GM23338 (cell line): ENCODE data around the gene KRT2.

Experiments
- EZH2 ChIP-seq: fragments of 200-600 bp; sonication (generic); IDR thresholded peaks from one replicate; pipeline ENCODE4 v1.8.0; 2017; ENCODE audit warnings: antibody characterized with exemption, mild to moderate bottlenecking, low read depth; ENCODE audit not compliant: unreplicated experiment
- EZH2phosphoT487 ChIP-seq: fragments of 200-600 bp; sonication (generic); IDR thresholded peaks from one replicate; pipeline ENCODE4 v1.8.1; 2018; ENCODE audit warnings: antibody characterized with exemption; ENCODE audit not compliant: unreplicated experiment
- NANOG ChIP-seq: IDR thresholded peaks from 2 replicates; pipeline ENCODE4 v1.6.1; 2016; ENCODE audit warnings: antibody characterized with exemption, borderline replicate concordance
- POLR2AphosphoS5 ChIP-seq: IDR thresholded peaks from 2 replicates; pipeline ENCODE4 v1.6.1; 2016; ENCODE audit warnings: antibody characterized with exemption, low read depth
- ZNF331 ChIP-seq: fragments of 250-450 bp; sonication (Bioruptor Pico); IDR thresholded peaks from 2 replicates; pipeline ENCODE4 v1.5.0; 2020; ENCODE audit warnings: low read depth, mild to moderate bottlenecking, moderate library complexity
- TF ChIP-seq, protein P1 (sequence below): IDR thresholded peaks from one replicate; pipeline ENCODE4 v1.6.1; 2018; ENCODE audit warnings: antibody characterized with exemption; ENCODE audit not compliant: unreplicated experiment
- TF ChIP-seq, protein P2 (sequence below), 2 experiments: fragments of 200-600 bp in 1 of 2; sonication (generic) in 1 of 2; conservative IDR thresholded peaks; 2 replicates each; pipeline versions ENCODE4 v1.5.1 to v1.6.1; 2016 to 2017; ENCODE audit warnings: antibody characterized with exemption in 2 of 2, low read depth in 2 of 2, mild to moderate bottlenecking in 2 of 2, moderate library complexity in 1 of 2
- TF ChIP-seq, protein P3 (sequence below): IDR thresholded peaks from 2 replicates; pipeline ENCODE4 v1.6.1; 2016; ENCODE audit warnings: antibody characterized with exemption

DNA sequence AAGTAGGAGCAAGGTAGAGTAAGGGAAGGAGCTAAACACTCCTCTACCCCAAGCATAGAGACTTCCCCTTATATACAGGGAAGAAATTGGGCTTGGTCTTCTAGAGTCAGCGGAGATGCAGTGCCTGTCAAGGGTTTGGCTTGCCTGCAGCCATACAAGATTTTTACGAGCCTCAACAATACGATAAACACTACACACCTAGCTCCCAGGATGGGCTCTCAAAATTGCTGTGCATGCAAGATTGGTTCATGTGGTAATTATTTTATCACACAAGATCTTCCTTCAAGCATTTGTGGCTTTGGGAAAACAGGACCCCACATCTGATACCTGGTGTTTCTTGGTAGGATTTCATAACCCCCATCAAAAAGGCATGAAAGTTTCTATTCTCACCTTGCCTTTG is 28.4 kb upstream of the KRT2 start, which contains the start of gene KRT1:
- TF ChIP-seq POLR2AphosphoS5 = no peak
- TF ChIP-seq, protein P1, sequence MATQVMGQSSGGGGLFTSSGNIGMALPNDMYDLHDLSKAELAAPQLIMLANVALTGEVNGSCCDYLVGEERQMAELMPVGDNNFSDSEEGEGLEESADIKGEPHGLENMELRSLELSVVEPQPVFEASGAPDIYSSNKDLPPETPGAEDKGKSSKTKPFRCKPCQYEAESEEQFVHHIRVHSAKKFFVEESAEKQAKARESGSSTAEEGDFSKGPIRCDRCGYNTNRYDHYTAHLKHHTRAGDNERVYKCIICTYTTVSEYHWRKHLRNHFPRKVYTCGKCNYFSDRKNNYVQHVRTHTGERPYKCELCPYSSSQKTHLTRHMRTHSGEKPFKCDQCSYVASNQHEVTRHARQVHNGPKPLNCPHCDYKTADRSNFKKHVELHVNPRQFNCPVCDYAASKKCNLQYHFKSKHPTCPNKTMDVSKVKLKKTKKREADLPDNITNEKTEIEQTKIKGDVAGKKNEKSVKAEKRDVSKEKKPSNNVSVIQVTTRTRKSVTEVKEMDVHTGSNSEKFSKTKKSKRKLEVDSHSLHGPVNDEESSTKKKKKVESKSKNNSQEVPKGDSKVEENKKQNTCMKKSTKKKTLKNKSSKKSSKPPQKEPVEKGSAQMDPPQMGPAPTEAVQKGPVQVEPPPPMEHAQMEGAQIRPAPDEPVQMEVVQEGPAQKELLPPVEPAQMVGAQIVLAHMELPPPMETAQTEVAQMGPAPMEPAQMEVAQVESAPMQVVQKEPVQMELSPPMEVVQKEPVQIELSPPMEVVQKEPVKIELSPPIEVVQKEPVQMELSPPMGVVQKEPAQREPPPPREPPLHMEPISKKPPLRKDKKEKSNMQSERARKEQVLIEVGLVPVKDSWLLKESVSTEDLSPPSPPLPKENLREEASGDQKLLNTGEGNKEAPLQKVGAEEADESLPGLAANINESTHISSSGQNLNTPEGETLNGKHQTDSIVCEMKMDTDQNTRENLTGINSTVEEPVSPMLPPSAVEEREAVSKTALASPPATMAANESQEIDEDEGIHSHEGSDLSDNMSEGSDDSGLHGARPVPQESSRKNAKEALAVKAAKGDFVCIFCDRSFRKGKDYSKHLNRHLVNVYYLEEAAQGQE = no peak
- TF ChIP-seq, protein P2, sequence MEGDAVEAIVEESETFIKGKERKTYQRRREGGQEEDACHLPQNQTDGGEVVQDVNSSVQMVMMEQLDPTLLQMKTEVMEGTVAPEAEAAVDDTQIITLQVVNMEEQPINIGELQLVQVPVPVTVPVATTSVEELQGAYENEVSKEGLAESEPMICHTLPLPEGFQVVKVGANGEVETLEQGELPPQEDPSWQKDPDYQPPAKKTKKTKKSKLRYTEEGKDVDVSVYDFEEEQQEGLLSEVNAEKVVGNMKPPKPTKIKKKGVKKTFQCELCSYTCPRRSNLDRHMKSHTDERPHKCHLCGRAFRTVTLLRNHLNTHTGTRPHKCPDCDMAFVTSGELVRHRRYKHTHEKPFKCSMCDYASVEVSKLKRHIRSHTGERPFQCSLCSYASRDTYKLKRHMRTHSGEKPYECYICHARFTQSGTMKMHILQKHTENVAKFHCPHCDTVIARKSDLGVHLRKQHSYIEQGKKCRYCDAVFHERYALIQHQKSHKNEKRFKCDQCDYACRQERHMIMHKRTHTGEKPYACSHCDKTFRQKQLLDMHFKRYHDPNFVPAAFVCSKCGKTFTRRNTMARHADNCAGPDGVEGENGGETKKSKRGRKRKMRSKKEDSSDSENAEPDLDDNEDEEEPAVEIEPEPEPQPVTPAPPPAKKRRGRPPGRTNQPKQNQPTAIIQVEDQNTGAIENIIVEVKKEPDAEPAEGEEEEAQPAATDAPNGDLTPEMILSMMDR (conservative IDR thresholded peaks at IDR 0.05; ENCODE audit: low read depth in 2 of 2) = no peak
- no peak for TF ChIP-seq EZH2phosphoT487
- TF ChIP-seq EZH2 = no peak
- TF ChIP-seq ZNF331 (CRISPR knock-in tag) = no peak
- no peak for TF ChIP-seq NANOG
- TF ChIP-seq, protein P3, sequence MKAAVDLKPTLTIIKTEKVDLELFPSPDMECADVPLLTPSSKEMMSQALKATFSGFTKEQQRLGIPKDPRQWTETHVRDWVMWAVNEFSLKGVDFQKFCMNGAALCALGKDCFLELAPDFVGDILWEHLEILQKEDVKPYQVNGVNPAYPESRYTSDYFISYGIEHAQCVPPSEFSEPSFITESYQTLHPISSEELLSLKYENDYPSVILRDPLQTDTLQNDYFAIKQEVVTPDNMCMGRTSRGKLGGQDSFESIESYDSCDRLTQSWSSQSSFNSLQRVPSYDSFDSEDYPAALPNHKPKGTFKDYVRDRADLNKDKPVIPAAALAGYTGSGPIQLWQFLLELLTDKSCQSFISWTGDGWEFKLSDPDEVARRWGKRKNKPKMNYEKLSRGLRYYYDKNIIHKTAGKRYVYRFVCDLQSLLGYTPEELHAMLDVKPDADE = no peak
